WTC11 (cell line): Measurements from ENCODE around the gene SINHCAF. TPM values are rescaled to one million over a fixed set of nuclear protein-coding genes. Genes with fewer than 3 reads are reported as not detected.

Source experiments
- ATAC-seq: fragments of 200-7000 bp; cut with Tn5 transposase; 2 replicates; pipeline ENCODE4 v1.10.0; 2021; ENCODE audit warnings: mild to moderate bottlenecking, moderate library complexity
- CTCF ChIA-PET: fragments of 300-600 bp; sonication (Branson Sonifier 250); formaldehyde crosslinking; loops from one replicate; lab custom pipeline; 2021; ENCODE audit warnings: antibody characterized with exemption; lab: Charles Lee
- POLR2A ChIA-PET: fragments of 350-600 bp; sonication (Branson Sonifier 250); formaldehyde crosslinking; loops from one replicate; lab custom pipeline; 2021; ENCODE audit warnings: antibody characterized with exemption; lab: Charles Lee
- DNase-seq: peaks from one replicate; pipeline ENCODE4 v3.0.0; 2021; ENCODE audit warnings: low spot score
- H3K27ac Mint-ChIP-seq: 2 replicates; pipeline ENCODE4 v1.8.0; 2021; ENCODE audit warnings: mixed read lengths
- H3K27me3 Mint-ChIP-seq: 2 replicates; pipeline ENCODE4 v1.8.0; 2021; ENCODE audit warnings: low read depth, mild to moderate bottlenecking, moderate library complexity, mixed read lengths
- H3K36me3 Mint-ChIP-seq: 2 replicates; pipeline ENCODE4 v1.8.0; 2021; ENCODE audit warnings: mixed read lengths
- H3K4me1 Mint-ChIP-seq: 2 replicates; pipeline ENCODE4 v1.8.0; 2022; ENCODE audit warnings: mixed read lengths
- H3K4me3 Mint-ChIP-seq: 2 replicates; pipeline ENCODE4 v1.8.0; 2021; ENCODE audit warnings: mild to moderate bottlenecking, moderate library complexity, mixed read lengths
- H3K9me3 Mint-ChIP-seq: 2 replicates; pipeline ENCODE4 v1.8.0; 2021; ENCODE audit warnings: mixed read lengths
- ELF4 ChIP-seq: sonication (generic); formaldehyde crosslinking; IDR thresholded peaks from 2 replicates; pipeline ENCODE4 v1.8.1; 2022; ENCODE audit warnings: low read depth, mild to moderate bottlenecking, moderate library complexity, missing genetic modification reagents
- EMX1 ChIP-seq: fragments of 250-450 bp; sonication (Bioruptor Pico); IDR thresholded peaks from 2 replicates; pipeline ENCODE4 v1.8.0; 2021; ENCODE audit warnings: mild to moderate bottlenecking
- FOXK1 ChIP-seq: sonication (generic); formaldehyde crosslinking; IDR thresholded peaks from 2 replicates; pipeline ENCODE4 v1.8.0; 2022; ENCODE audit warnings: mild to moderate bottlenecking, moderate library complexity, missing genetic modification reagents
- GABPB1 ChIP-seq: sonication (generic); formaldehyde crosslinking; IDR thresholded peaks from 2 replicates; pipeline ENCODE4 v1.8.1; 2023; ENCODE audit warnings: mild to moderate bottlenecking, missing genetic modification reagents
- GTF2I ChIP-seq: fragments of 250-450 bp; sonication (Bioruptor Pico); conservative IDR thresholded peaks from 2 replicates; pipeline ENCODE4 v1.4.0; 2021; ENCODE audit warnings: mild to moderate bottlenecking
- NFE2L1 ChIP-seq: sonication (generic); formaldehyde crosslinking; IDR thresholded peaks from 2 replicates; pipeline ENCODE4 v1.8.1; 2023; ENCODE audit warnings: missing genetic modification reagents
- NR1H2 ChIP-seq: sonication (generic); formaldehyde crosslinking; IDR thresholded peaks from 2 replicates; pipeline ENCODE4 v1.9.0; 2021; ENCODE audit warnings: mild to moderate bottlenecking, moderate library complexity, missing genetic modification reagents
- RORB ChIP-seq: fragments of 250-450 bp; sonication (Bioruptor Pico); IDR thresholded peaks from 2 replicates; pipeline ENCODE4 v1.9.0; 2021; ENCODE audit warnings: mild to moderate bottlenecking
- SMAD4 ChIP-seq: sonication (generic); formaldehyde crosslinking; IDR thresholded peaks from 2 replicates; pipeline ENCODE4 v1.8.0; 2022; ENCODE audit warnings: mild to moderate bottlenecking, missing genetic modification reagents
- SP1 ChIP-seq: sonication (generic); formaldehyde crosslinking; conservative IDR thresholded peaks from 2 replicates; pipeline ENCODE4 v1.8.1; 2022; ENCODE audit warnings: missing genetic modification reagents
- TP53 ChIP-seq: sonication (generic); formaldehyde crosslinking; IDR thresholded peaks from 2 replicates; pipeline ENCODE4 v1.8.1; 2023; ENCODE audit warnings: mild to moderate bottlenecking, missing genetic modification reagents
- ZBTB21 ChIP-seq: sonication (generic); formaldehyde crosslinking; IDR thresholded peaks from 2 replicates; pipeline ENCODE4 v1.8.1; 2023; ENCODE audit warnings: mild to moderate bottlenecking, missing genetic modification reagents, borderline replicate concordance
- ZNF121 ChIP-seq: sonication (generic); formaldehyde crosslinking; IDR thresholded peaks from 2 replicates; pipeline ENCODE4 v1.8.0; 2023; ENCODE audit warnings: missing genetic modification reagents
- ZNF232 ChIP-seq: sonication (generic); formaldehyde crosslinking; IDR thresholded peaks from 2 replicates; pipeline ENCODE4 v1.8.0; 2022; ENCODE audit warnings: mild to moderate bottlenecking, missing genetic modification reagents
- ZNF317 ChIP-seq: sonication (generic); formaldehyde crosslinking; IDR thresholded peaks from 2 replicates; pipeline ENCODE4 v1.8.1; 2023; ENCODE audit warnings: low read depth, mild to moderate bottlenecking, moderate library complexity, missing genetic modification reagents, borderline replicate concordance
- ZNF416 ChIP-seq: fragments of 250-450 bp; sonication (Bioruptor Pico); IDR thresholded peaks from 2 replicates; pipeline ENCODE4 v1.9.0; 2021; ENCODE audit warnings: mild to moderate bottlenecking, inconsistent platforms
- ZNF423 ChIP-seq: fragments of 250-450 bp; sonication (Bioruptor Pico); IDR thresholded peaks from 2 replicates; pipeline ENCODE4 v2.1.2; 2022; ENCODE audit warnings: mild to moderate bottlenecking, moderate library complexity
- total RNA-seq: library from RNA; stranded (reverse); gene quantifications from 3 replicates; pipeline ENCODE4 v1.2.3, GENCODE V29; 2021
- TF ChIP-seq, protein P1 (sequence below): fragments of 250-450 bp; sonication (Bioruptor Pico); IDR thresholded peaks from 2 replicates; pipeline ENCODE4 v1.9.0; 2021; ENCODE audit warnings: mild to moderate bottlenecking, borderline replicate concordance
- TF ChIP-seq, protein P2 (sequence below): sonication (generic); formaldehyde crosslinking; IDR thresholded peaks from 2 replicates; pipeline ENCODE4 v1.8.1; 2023; ENCODE audit warnings: mild to moderate bottlenecking, missing genetic modification reagents, moderate library complexity
- TF ChIP-seq, protein P3 (sequence below): sonication (generic); formaldehyde crosslinking; IDR thresholded peaks from 2 replicates; pipeline ENCODE4 v1.8.0; 2022; ENCODE audit warnings: mild to moderate bottlenecking, missing genetic modification reagents
- TF ChIP-seq, protein P4 (sequence below): sonication (generic); formaldehyde crosslinking; conservative IDR thresholded peaks from 2 replicates; pipeline ENCODE4 v1.8.1; 2022; ENCODE audit warnings: mild to moderate bottlenecking, missing genetic modification reagents
- TF ChIP-seq, protein P5 (sequence below): sonication (generic); formaldehyde crosslinking; IDR thresholded peaks from 2 replicates; pipeline ENCODE4 v1.8.0; 2022; ENCODE audit warnings: mild to moderate bottlenecking, missing genetic modification reagents
- TF ChIP-seq, protein P6 (sequence below): sonication (generic); formaldehyde crosslinking; IDR thresholded peaks from 2 replicates; pipeline ENCODE4 v1.8.0; 2022; ENCODE audit warnings: mild to moderate bottlenecking, missing genetic modification reagents

The SINHCAF gene
- total RNA-seq, 1 experiment from 2014 or later = 407 TPM

DNA sequence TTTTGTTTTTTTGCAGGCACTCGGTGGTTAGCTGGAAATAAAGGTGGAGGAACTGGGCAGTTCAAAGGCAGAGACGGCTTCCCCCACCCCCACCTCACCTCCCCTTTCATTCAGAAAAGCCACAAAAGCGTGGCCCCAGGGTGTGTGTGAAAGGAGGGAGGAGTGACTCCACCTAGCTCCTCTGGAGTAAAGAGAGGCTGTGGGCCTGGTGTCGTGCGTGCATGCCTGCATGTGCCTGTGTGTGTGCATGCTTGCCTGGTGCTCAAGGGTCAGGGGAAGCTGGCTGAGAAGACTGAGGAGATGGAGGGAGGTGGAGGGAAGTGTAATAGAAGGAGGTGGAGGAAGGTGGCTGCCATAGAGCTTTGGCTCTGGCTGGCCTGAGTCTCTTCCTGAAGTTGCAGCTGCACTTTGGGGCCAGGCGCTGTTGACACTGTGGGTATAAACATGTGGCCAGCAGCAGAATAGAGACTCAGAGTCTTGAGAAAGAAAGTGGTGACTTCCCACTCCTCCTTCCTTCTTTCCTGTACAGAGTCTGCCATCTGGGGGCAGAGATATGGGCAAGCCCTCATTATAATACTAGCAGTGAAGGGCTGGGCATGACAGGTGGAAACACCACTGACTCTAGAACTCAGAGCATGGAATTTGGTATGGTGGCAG lies 36.9 kb upstream of the SINHCAF start (continued):
- TF ChIP-seq, protein P1, sequence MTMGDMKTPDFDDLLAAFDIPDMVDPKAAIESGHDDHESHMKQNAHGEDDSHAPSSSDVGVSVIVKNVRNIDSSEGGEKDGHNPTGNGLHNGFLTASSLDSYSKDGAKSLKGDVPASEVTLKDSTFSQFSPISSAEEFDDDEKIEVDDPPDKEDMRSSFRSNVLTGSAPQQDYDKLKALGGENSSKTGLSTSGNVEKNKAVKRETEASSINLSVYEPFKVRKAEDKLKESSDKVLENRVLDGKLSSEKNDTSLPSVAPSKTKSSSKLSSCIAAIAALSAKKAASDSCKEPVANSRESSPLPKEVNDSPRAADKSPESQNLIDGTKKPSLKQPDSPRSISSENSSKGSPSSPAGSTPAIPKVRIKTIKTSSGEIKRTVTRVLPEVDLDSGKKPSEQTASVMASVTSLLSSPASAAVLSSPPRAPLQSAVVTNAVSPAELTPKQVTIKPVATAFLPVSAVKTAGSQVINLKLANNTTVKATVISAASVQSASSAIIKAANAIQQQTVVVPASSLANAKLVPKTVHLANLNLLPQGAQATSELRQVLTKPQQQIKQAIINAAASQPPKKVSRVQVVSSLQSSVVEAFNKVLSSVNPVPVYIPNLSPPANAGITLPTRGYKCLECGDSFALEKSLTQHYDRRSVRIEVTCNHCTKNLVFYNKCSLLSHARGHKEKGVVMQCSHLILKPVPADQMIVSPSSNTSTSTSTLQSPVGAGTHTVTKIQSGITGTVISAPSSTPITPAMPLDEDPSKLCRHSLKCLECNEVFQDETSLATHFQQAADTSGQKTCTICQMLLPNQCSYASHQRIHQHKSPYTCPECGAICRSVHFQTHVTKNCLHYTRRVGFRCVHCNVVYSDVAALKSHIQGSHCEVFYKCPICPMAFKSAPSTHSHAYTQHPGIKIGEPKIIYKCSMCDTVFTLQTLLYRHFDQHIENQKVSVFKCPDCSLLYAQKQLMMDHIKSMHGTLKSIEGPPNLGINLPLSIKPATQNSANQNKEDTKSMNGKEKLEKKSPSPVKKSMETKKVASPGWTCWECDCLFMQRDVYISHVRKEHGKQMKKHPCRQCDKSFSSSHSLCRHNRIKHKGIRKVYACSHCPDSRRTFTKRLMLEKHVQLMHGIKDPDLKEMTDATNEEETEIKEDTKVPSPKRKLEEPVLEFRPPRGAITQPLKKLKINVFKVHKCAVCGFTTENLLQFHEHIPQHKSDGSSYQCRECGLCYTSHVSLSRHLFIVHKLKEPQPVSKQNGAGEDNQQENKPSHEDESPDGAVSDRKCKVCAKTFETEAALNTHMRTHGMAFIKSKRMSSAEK (CRISPR knock-in tag) = no peak
- no peak for TF ChIP-seq ZNF423
- TF ChIP-seq ZNF416 = no peak
- no peak for TF ChIP-seq ZNF121 (CRISPR knock-in tag)
- TF ChIP-seq SMAD4 = no peak
- no peak for TF ChIP-seq EMX1 (CRISPR knock-in tag)
- no peak for TF ChIP-seq GTF2I (CRISPR knock-in tag)
- TF ChIP-seq, protein P2, sequence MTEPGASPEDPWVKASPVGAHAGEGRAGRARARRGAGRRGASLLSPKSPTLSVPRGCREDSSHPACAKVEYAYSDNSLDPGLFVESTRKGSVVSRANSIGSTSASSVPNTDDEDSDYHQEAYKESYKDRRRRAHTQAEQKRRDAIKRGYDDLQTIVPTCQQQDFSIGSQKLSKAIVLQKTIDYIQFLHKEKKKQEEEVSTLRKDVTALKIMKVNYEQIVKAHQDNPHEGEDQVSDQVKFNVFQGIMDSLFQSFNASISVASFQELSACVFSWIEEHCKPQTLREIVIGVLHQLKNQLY (CRISPR knock-in tag) = no peak
- no peak for TF ChIP-seq NR1H2 (CRISPR knock-in tag)
- TF ChIP-seq ELF4 (CRISPR knock-in tag) = no peak
- TF ChIP-seq ZNF232 = no peak
- 0 out of 2 replicates have a peak, but pooled peaks have one; percentile 47 for TF ChIP-seq TP53 (CRISPR knock-in tag)
- TF ChIP-seq, protein P3, sequence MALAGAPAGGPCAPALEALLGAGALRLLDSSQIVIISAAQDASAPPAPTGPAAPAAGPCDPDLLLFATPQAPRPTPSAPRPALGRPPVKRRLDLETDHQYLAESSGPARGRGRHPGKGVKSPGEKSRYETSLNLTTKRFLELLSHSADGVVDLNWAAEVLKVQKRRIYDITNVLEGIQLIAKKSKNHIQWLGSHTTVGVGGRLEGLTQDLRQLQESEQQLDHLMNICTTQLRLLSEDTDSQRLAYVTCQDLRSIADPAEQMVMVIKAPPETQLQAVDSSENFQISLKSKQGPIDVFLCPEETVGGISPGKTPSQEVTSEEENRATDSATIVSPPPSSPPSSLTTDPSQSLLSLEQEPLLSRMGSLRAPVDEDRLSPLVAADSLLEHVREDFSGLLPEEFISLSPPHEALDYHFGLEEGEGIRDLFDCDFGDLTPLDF (CRISPR knock-in tag) = no peak
- TF ChIP-seq ZNF317 (CRISPR knock-in tag) = no peak
- TF ChIP-seq SP1 (CRISPR knock-in tag) = no peak
- no peak for TF ChIP-seq RORB (CRISPR knock-in tag)
- TF ChIP-seq, protein P4, sequence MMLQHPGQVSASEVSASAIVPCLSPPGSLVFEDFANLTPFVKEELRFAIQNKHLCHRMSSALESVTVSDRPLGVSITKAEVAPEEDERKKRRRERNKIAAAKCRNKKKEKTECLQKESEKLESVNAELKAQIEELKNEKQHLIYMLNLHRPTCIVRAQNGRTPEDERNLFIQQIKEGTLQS (CRISPR knock-in tag) = no peak

DNA sequence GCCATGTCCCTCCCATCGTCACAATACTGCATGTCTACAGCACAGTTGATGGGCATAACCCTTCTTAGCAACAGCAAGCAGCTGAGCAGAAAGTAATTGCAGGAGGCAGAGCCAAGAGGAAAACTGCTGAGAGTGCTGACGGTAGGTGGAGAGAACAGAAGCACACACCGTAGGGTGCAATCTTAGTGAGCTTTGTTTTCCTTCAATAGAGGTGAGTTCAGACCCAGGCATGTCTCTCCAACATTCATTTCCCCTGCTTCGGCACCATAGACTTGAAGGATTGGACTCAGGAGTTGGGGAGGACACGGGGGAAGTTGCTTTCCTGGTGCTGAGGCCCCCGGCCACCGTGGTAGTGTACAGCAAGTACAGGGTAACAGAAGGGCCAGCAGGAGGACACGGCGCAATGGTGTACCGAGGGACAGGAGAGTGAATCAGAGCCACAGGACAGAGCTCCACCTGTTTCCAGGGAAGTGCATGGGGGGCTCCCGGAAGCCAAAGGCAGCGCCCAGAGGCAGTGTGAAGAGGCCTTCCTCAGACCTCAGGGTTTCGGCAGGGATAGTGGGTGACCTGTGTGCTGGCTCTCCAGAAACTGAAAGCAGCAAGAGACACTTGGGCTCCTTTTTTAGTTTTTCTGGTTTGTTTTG lies 36.3 kb upstream of the SINHCAF start:
- H3K4me1 Mint-ChIP-seq = peaks cover 42% of the 10 kb centered on the region
- peak overlapping the region; percentile 29 for H3K4me3 Mint-ChIP-seq
- DNase-seq (peak; percentile 31), ATAC-seq (peak; percentile 77)
- H3K27me3 Mint-ChIP-seq = no peaks in the 10 kb centered on the region
- peak overlapping the region; percentile 98 for H3K27ac Mint-ChIP-seq
- no peaks in the 10 kb centered on the region for H3K9me3 Mint-ChIP-seq
- H3K36me3 Mint-ChIP-seq = 0 out of 2 replicates have a peak, but pooled peaks cover 3% of the 10 kb centered on the region
- POLR2A ChIA-PET = interaction anchor here (0.6 to 3.5 kb wide), 7 partner anchors 8 to 42 kb away, joined by 3 to 25 read pairs (median 6); partner anchors contain the start of gene SINHCAF
- CTCF ChIA-PET = interaction anchor here (0.7 to 2.3 kb wide), 7 partner anchors 9 to 111 kb away, joined by 3 to 14 read pairs (median 5); no protein-coding TSS in a partner anchor
- TF ChIP-seq, protein P5, sequence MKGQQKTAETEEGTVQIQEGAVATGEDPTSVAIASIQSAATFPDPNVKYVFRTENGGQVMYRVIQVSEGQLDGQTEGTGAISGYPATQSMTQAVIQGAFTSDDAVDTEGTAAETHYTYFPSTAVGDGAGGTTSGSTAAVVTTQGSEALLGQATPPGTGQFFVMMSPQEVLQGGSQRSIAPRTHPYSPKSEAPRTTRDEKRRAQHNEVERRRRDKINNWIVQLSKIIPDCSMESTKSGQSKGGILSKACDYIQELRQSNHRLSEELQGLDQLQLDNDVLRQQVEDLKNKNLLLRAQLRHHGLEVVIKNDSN = 0 out of 2 replicates have a peak, but pooled peaks have one; percentile 14
- TF ChIP-seq, protein P6, sequence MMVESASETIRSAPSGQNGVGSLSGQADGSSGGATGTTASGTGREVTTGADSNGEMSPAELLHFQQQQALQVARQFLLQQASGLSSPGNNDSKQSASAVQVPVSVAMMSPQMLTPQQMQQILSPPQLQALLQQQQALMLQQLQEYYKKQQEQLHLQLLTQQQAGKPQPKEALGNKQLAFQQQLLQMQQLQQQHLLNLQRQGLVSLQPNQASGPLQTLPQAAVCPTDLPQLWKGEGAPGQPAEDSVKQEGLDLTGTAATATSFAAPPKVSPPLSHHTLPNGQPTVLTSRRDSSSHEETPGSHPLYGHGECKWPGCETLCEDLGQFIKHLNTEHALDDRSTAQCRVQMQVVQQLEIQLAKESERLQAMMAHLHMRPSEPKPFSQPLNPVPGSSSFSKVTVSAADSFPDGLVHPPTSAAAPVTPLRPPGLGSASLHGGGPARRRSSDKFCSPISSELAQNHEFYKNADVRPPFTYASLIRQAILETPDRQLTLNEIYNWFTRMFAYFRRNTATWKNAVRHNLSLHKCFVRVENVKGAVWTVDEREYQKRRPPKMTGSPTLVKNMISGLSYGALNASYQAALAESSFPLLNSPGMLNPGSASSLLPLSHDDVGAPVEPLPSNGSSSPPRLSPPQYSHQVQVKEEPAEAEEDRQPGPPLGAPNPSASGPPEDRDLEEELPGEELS (CRISPR knock-in tag) = peak; percentile 14; the same call in 1 of the 2 replicates
- TF ChIP-seq NFE2L1 (CRISPR knock-in tag) (0 out of 2 replicates have a peak, but pooled peaks have one; percentile 13), ZBTB21 (CRISPR knock-in tag) (no peak), GABPB1 (CRISPR knock-in tag) (no peak), FOXK1 (peak; percentile 26; the same call in 1 of the 2 replicates)
